Measurements from ENCODE around the gene CAPZB. TPM values are rescaled to one million over a fixed set of nuclear protein-coding genes. Genes with fewer than 3 reads are reported as not detected.
A peak's percentile ranks its signal among the peaks of the same experiment; 100 is the strongest.

Gene CAPZB
- total RNA-seq, 1 donor from 2014 or later: 326 TPM

GRCh38 chr1:19381261-19381660 lies 104.1 kb downstream of the CAPZB start:
- H3K36me3 Mint-ChIP-seq (ENCODE audit: unreplicated experiment): peaks cover 19% of the 10 kb centered on the region
- H3K9me3 Mint-ChIP-seq (ENCODE audit: unreplicated experiment): peaks cover 5% of the 10 kb centered on the region
- TF ChIP-seq CTCF (IDR thresholded peaks at IDR 0.05; ENCODE audit: partially characterized antibody, unreplicated experiment): no peak
- H3K27ac Mint-ChIP-seq (ENCODE audit: unreplicated experiment): no peak overlapping the region
- DNase-seq: no peak
- H3K4me1 Mint-ChIP-seq (ENCODE audit: low read depth, unreplicated experiment): peaks cover 8% of the 10 kb centered on the region
- H3K4me3 Mint-ChIP-seq (ENCODE audit: unreplicated experiment): no peak overlapping the region
- H3K27me3 Mint-ChIP-seq (ENCODE audit: unreplicated experiment): peaks cover 2% of the 10 kb centered on the region

DNA sequence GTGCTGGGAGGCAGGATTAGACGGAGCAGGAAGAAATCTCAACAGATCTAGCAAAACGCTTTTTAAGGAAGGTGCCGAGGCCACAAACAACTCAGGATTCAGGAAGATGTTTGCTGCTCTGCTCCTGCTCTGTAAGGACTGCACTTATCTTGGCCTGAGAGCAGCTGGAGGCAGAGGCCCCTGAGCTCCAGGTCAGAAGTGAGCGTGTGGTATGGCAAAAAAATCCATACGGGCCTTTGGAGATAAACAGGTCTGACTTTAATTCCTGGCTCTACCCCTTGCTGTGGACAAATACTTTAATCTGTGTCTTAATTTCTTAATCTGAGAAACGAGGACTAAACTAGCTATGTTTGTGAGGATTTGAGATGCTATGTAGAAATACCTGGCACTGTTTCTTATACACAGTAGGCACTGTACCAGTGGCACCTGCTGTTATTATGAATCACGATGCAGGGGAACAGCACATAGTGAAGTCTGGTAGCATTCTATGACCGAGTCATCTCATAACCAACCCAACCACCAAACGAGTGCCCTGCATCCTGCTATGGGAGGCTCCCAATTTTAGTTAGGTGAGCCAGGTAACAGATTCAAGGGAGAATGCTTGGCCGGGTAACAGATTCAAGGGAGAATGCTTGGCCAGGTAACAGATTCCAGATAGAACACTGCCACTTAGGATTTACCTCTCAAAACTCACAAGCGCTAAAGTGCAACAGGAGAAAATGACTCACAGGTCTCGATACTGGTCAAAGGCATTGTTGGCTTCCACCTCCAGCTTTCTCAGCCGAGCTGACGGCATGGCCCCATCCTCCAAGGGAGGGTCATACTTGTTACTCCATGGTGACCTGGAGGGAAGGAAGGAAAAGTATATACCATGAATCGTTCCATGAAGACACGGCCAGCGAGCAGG lies 107.3 kb downstream of the CAPZB start:
- peaks cover 2% of the 10 kb centered on the region for H3K9me3 Mint-ChIP-seq (ENCODE audit: unreplicated experiment)
- H3K4me1 Mint-ChIP-seq (ENCODE audit: low read depth, unreplicated experiment): peaks cover 5% of the 10 kb centered on the region
- H3K27me3 Mint-ChIP-seq (ENCODE audit: unreplicated experiment): peaks cover 1% of the 10 kb centered on the region
- no peak for TF ChIP-seq CTCF (IDR thresholded peaks at IDR 0.05; ENCODE audit: partially characterized antibody, unreplicated experiment)
- no peak for DNase-seq
- H3K36me3 Mint-ChIP-seq (ENCODE audit: unreplicated experiment): peaks cover 18% of the 10 kb centered on the region
- H3K27ac Mint-ChIP-seq (ENCODE audit: unreplicated experiment): peak overlapping the region; percentile 22
- no peak overlapping the region for H3K4me3 Mint-ChIP-seq (ENCODE audit: unreplicated experiment)

DNA sequence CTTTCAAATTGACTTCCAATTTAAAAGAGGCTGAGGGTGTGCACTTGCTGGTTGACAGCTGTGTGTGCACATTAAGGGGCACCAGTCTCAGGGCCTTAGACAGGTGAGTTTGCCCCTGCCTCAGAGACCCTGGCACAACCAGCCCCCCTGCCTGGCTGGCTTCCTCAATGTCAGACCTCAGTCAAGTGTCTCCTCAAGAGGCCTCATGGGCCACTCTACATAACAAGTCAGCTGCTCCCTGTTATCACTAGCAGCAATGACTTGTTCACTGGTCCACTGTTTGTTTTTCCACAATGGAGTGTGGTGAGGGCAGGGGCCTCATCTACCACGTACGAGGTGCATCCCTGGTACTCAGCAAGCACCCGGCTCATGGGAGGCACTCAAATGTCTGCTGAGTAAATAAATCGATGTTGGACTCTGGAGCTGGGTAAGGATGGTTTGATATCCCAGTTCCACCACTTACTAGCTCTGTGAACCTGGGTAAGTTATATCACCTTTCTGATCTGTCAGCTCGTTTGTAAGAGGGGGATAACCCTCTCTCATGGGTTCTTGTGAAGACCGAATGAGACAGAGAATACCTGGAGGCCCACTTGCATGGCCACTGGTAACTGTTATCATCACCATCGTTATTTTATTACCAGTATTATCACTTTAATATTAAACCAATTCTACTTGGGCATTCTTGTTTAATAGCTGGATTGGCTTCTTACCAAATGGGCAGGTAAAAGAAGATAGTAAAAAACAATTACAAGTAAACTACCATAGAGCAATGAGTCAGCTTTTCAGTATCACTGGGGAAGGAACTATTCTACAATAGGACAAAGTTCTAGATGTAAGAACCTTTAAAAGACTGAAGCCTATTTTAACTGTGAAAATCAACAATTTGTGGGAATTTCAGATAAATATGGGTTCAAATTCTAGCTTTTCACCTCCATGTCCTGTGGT lies 108.6 kb downstream of the CAPZB start:
- peaks cover 18% of the 10 kb centered on the region for H3K36me3 Mint-ChIP-seq (ENCODE audit: unreplicated experiment)
- TF ChIP-seq CTCF (IDR thresholded peaks at IDR 0.05; ENCODE audit: partially characterized antibody, unreplicated experiment): no peak
- DNase-seq: no peak

GRCh38 chr1:19375631-19376400 lies 109.5 kb downstream of the CAPZB start:
- H3K4me1 Mint-ChIP-seq (ENCODE audit: low read depth, unreplicated experiment): peaks cover 5% of the 10 kb centered on the region
- TF ChIP-seq CTCF (IDR thresholded peaks at IDR 0.05; ENCODE audit: partially characterized antibody, unreplicated experiment): no peak
- H3K36me3 Mint-ChIP-seq (ENCODE audit: unreplicated experiment): peaks cover 18% of the 10 kb centered on the region
- peak overlapping the region; percentile 34 for H3K27ac Mint-ChIP-seq (ENCODE audit: unreplicated experiment)
- no peak overlapping the region for H3K4me3 Mint-ChIP-seq (ENCODE audit: unreplicated experiment)
- H3K27me3 Mint-ChIP-seq (ENCODE audit: unreplicated experiment): peaks cover 1% of the 10 kb centered on the region
- no peak for DNase-seq
- H3K9me3 Mint-ChIP-seq (ENCODE audit: unreplicated experiment): peaks cover 2% of the 10 kb centered on the region

More for the DNA sequence above, 108.6 kb downstream of the CAPZB start:
- Mint-ChIP-seq H3K27ac (ENCODE audit: unreplicated experiment) (no peak overlapping the region), H3K4me1 (ENCODE audit: low read depth, unreplicated experiment) (peaks cover 3% of the 10 kb centered on the region), H3K4me3 (ENCODE audit: unreplicated experiment) (no peak overlapping the region), H3K27me3 (ENCODE audit: unreplicated experiment) (peaks cover 1% of the 10 kb centered on the region), H3K9me3 (ENCODE audit: unreplicated experiment) (peaks cover 2% of the 10 kb centered on the region)
